HepG2 (cell line): ENCODE results near the gene STIP1. TPM values are rescaled to one million over a fixed set of nuclear protein-coding genes. Genes with fewer than 3 reads are reported as not detected.
A peak's percentile ranks its signal among the peaks of the same experiment; 100 is the strongest.

Source experiments
- ATAC-seq: fragments of 200-7000 bp; cut with Tn5 transposase; 3 replicates; pipeline ENCODE4 v1.9.1; 2020; ENCODE audit warnings: mild to moderate bottlenecking, moderate library complexity
- BruUV-seq: library from RNA; stranded (reverse); fragments of 400-500 nt; replicated peaks from 2 replicates; lab custom pipeline; 2021; lab: Mats Ljungman, UMichigan
- CTCF ChIA-PET: fragments of 300-600 bp; formaldehyde crosslinking; extraction: SDS; loops from one replicate; lab custom pipeline; 2021; ENCODE audit warnings: low total read pairs, inconsistent platforms, low intra/inter-chr PET ratio; lab: Yijun Ruan, JAX
- POLR2A ChIA-PET: fragments of 350-600 bp; sonication (Branson Sonifier 250); formaldehyde crosslinking; loops from one replicate; lab custom pipeline; 2020; ENCODE audit warnings: antibody characterized with exemption, inconsistent platforms; lab: Yijun Ruan, JAX
- DNase-seq: peaks from one replicate; pipeline ENCODE4 v3.0.0-alpha.2; 2015; ENCODE audit warnings: low spot score
- FAIRE-seq: peaks from 3 replicates; lab custom pipeline; 2011; peaks lifted over from hg19 to GRCh38; lab: Jason Lieb, UNC
- H2AFZ ChIP-seq: one replicate; pipeline ENCODE4 v1.6.1; 2011; ENCODE audit warnings: low read length, inconsistent platforms
- H3K27ac ChIP-seq: fragments of 300-600 bp; 3 replicates; pipeline ENCODE4 v1.8.0; 2011; ENCODE audit warnings: mixed run types, mild to moderate bottlenecking, mixed read lengths, low read length, inconsistent platforms; ENCODE audit not compliant: insufficient read depth; ENCODE audit errors: extremely low read length
- H3K27me3 ChIP-seq, 2 experiments: fragments of 200-600 bp in 1 of 2; 2 replicates in 1 of 2; 3 replicates in 1 of 2; pipeline versions ENCODE4 v1.6.0 to v1.8.0; 2011; ENCODE audit warnings: low read length in 2 of 2, mild to moderate bottlenecking in 2 of 2, moderate library complexity in 2 of 2, inconsistent platforms in 1 of 2; ENCODE audit not compliant: insufficient read depth in 2 of 2, control insufficient read depth in 1 of 2
- H3K36me3 ChIP-seq, 2 experiments: fragments of 200-600 bp in 1 of 2; replicated peaks in 1 of 2; 2 replicates in 1 of 2; 3 replicates in 1 of 2; pipeline versions ENCODE4 v1.5.1 to v1.8.0; 2011; ENCODE audit warnings: low read length in 2 of 2, inconsistent platforms in 1 of 2; ENCODE audit not compliant: insufficient read depth in 2 of 2, control insufficient read depth in 1 of 2
- H3K4me1 ChIP-seq: 2 replicates; pipeline ENCODE4 v1.5.1; 2012; ENCODE audit warnings: low read length, inconsistent platforms; ENCODE audit not compliant: insufficient read depth
- H3K4me2 ChIP-seq: 2 replicates; pipeline ENCODE4 v1.6.0; 2011; ENCODE audit warnings: low read depth, low read length, inconsistent platforms
- H3K4me3 ChIP-seq, 3 experiments: fragments of 200-600 bp in 1 of 3; sonication (generic), shearing (Covaris generic) in 1 of 3; replicated peaks in 1 of 3; 2 replicates each; pipeline ENCODE4 v1.5.1; 2011 to 2016; ENCODE audit warnings: low read length in 3 of 3, inconsistent platforms in 2 of 3, low read depth in 2 of 3, mild to moderate bottlenecking in 2 of 3, control low read depth in 1 of 3, mixed read lengths in 1 of 3; ENCODE audit not compliant: insufficient read depth in 1 of 3
- H3K79me2 ChIP-seq: one replicate; pipeline ENCODE4 v1.6.1; 2011; ENCODE audit warnings: low read length, inconsistent platforms; ENCODE audit not compliant: insufficient read depth
- H3K9ac ChIP-seq: 2 replicates; pipeline ENCODE4 v1.6.0; 2011; ENCODE audit warnings: mild to moderate bottlenecking, low read depth, low read length, inconsistent platforms; ENCODE audit not compliant: insufficient read depth
- H3K9me3 ChIP-seq: 2 replicates; pipeline ENCODE4 v1.5.1; 2012; ENCODE audit warnings: mild to moderate bottlenecking, low read length
- H4K20me1 ChIP-seq: 2 replicates; pipeline ENCODE4 v1.6.0; 2011; ENCODE audit warnings: inconsistent platforms, mild to moderate bottlenecking, low read length, moderate library complexity; ENCODE audit not compliant: insufficient read depth
- FOXA1 ChIP-seq, 2 experiments: fragments of 450-650 bp in 1 of 2; sonication (generic) in 1 of 2; formaldehyde crosslinking in 1 of 2; IDR thresholded peaks; 2 replicates each; pipeline versions ENCODE4 v1.4.0 to v1.6.1; 2016 to 2020; ENCODE audit warnings: missing genetic modification reagents in 1 of 2
- HNF1A ChIP-seq, 2 experiments: sonication (generic) in 1 of 2; formaldehyde crosslinking in 1 of 2; IDR thresholded peaks; 2 replicates each; pipeline versions ENCODE4 v1.4.0 to v1.6.1; 2016 to 2020; ENCODE audit warnings: borderline replicate concordance in 1 of 2, low read depth in 1 of 2, mild to moderate bottlenecking in 1 of 2, missing genetic modification reagents in 1 of 2
- HOXA3 ChIP-seq: sonication (generic); formaldehyde crosslinking; IDR thresholded peaks from 2 replicates; pipeline ENCODE4 v1.5.0; 2020; ENCODE audit warnings: missing genetic modification reagents
- KDM3A ChIP-seq: IDR thresholded peaks from 2 replicates; pipeline ENCODE4 v1.6.1; 2018; ENCODE audit warnings: low read depth, missing compliant biosample characterization
- NFATC3 ChIP-seq: sonication (generic); formaldehyde crosslinking; IDR thresholded peaks from 2 replicates; pipeline ENCODE4 v1.5.1; 2020; ENCODE audit warnings: mild to moderate bottlenecking, missing genetic modification reagents
- NKX3-1 ChIP-seq: sonication (generic); formaldehyde crosslinking; IDR thresholded peaks from 2 replicates; pipeline ENCODE4 v1.5.0; 2020; ENCODE audit warnings: missing genetic modification reagents
- PHF21A ChIP-seq: sonication (generic); formaldehyde crosslinking; IDR thresholded peaks from 2 replicates; pipeline ENCODE4 v1.5.0; 2020; ENCODE audit warnings: mild to moderate bottlenecking, missing genetic modification reagents
- ZC3H13 ChIP-seq: sonication (generic); formaldehyde crosslinking; IDR thresholded peaks from 2 replicates; pipeline ENCODE4 v1.8.1; 2023; ENCODE audit warnings: mild to moderate bottlenecking, missing genetic modification reagents, moderate library complexity
- ZFX ChIP-seq: sonication (generic); formaldehyde crosslinking; IDR thresholded peaks from 2 replicates; pipeline ENCODE4 v1.4.0; 2020; ENCODE audit warnings: mild to moderate bottlenecking, low read depth, missing genetic modification reagents, moderate library complexity
- ZNF432 ChIP-seq: sonication (generic); formaldehyde crosslinking; IDR thresholded peaks from 2 replicates; pipeline ENCODE4 v1.5.0; 2020; ENCODE audit warnings: missing genetic modification reagents, mild to moderate bottlenecking, borderline replicate concordance
- ZNF550 ChIP-seq: sonication (generic); formaldehyde crosslinking; IDR thresholded peaks from 2 replicates; pipeline ENCODE4 v1.4.0; 2020; ENCODE audit warnings: mild to moderate bottlenecking, missing genetic modification reagents, borderline replicate concordance
- WGBS: methylation state at CpG from one replicate; pipeline ENCODE4 v1.1.6; 2017; ENCODE audit warnings: low lambda C conversion rate; 5-methylcytosine and 5-hydroxymethylcytosine counted together
- in situ Hi-C: cut with HindIII; loops from 2 replicates; pipeline ENCODE4 v1.10.0; 2017; ENCODE audit warnings: low pct_unique_long_range_greater_than_20kb; ENCODE audit not compliant: extremely low pct_ligation_motif_present
- intact Hi-C: fragments of 100-400 bp; cut with micrococcal nuclease; formaldehyde crosslinking; loops from one replicate; pipeline ENCODE4 v1.10.0; 2022; ENCODE audit not compliant: unreplicated experiment
- polyA plus RNA-seq, 8 experiments: library from polyadenylated mRNA; depleted of rRNA in 3 of 8; stranded (reverse) in 7 of 8; unstranded in 1 of 8; fragments of >200 nt; fragmentation: Illumina TruSeq in 4 of 8; extraction: Trizol in 4 of 8; gene quantifications; 2 replicates each; pipeline versions ENCODE4 v1.2.1 to v1.2.3, GENCODE V29; 2011 to 2016; ENCODE audit warnings: low read depth in 4 of 8, missing spikeins in 1 of 8, mixed read lengths in 1 of 8; ENCODE audit not compliant: insufficient read depth in 1 of 8
- total RNA-seq, 5 experiments: library from RNA; depleted of rRNA; stranded (reverse); fragments of >200 nt; fragmentation: Illumina TruSeq; extraction: Trizol; gene quantifications; 2 replicates each; pipeline ENCODE4 v1.2.3, GENCODE V29; 2016; ENCODE audit warnings: low read depth in 1 of 5
- TF ChIP-seq, protein P1 (sequence below): sonication (generic); formaldehyde crosslinking; IDR thresholded peaks from 2 replicates; pipeline ENCODE4 v1.5.0; 2020; ENCODE audit warnings: missing genetic modification reagents, mild to moderate bottlenecking, borderline replicate concordance
- TF ChIP-seq, protein P2 (sequence below): IDR thresholded peaks from 2 replicates; pipeline ENCODE4 v1.6.1; 2018; ENCODE audit warnings: missing genetic modification reagents
- TF ChIP-seq, protein P3 (sequence below): IDR thresholded peaks from 2 replicates; pipeline ENCODE4 v1.6.1; 2016

Gene STIP1
- total and polyA plus RNA-seq, 2 of the 13 experiments (the other 11 are each of a cell fraction or from before 2014, with no cell fraction given): 81.1 to 217 TPM

DNA sequence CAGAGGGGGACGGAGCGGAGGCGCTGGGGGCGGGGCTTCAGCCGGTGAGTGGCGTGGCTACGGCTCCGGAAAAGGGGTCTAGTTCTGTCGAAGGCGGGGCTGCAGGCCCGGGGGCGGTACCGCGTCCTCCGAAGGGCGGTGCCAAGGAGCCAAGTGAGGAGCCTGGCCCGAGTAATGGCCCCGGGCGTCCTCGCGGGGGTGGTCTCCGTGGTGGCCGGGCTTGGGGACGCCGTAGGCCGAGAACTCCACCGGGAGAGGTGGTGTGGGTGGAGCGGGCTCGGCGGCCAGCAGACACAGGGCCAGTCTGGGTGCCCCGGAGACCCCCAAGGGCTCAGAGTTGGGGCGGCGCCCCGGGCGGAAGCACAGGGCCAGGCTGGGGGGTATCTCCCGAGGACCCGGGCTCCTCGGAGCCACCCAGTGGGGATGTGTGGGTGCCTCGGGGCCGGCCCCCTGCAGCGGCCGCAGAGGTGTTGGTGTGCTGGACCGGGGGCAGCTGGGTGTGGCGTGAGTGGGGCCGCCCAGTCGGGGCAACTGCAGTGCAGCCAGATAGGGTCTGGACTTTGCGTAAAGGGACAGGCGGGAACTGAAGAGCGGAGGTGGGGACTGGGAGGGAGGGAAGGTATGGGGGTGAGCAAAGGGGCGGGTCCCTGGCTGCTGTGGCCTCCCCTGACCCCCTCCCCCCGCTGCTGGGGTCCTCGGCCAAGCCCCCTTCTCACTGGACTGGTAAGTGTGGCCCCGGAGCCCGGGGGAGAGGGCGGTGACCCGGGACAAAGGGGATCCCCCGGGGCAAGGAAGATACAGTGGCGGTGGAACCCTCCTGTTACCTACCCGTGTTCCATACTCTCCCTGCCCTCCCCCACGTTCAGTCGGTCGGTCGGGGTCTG, 55.8 kb downstream of the STIP1 start:
- 1% methylated on average over 28 of the region's 63 CpGs for WGBS
- peaks cover 26% of the 10 kb centered on the region for H3K79me2 ChIP-seq
- H3K4me1 ChIP-seq: peaks cover 57% of the 10 kb centered on the region
- no peaks in the 10 kb centered on the region for H4K20me1 ChIP-seq
- ATAC-seq (peak; percentile 73), DNase-seq (peak; percentile 66), FAIRE-seq (peak; percentile 64)
- CTCF ChIA-PET: no interaction called here
- H3K27ac ChIP-seq: peak overlapping the region; percentile 91
- H3K4me2 ChIP-seq: peak overlapping the region; percentile 95
- H2AFZ ChIP-seq: no peak overlapping the region
- no peaks in the 10 kb centered on the region; a peak in 1 of 5 replicates for H3K27me3 ChIP-seq
- in situ Hi-C loops (loop anchor here (5.0 kb wide), 1 partner anchor 61 kb away; the partner anchor contains the start of gene CATSPERZ), intact Hi-C loops (loop anchor here (5.0 kb wide), 1 partner anchor 54 kb away; the partner anchor contains the start of gene STIP1)
- H3K4me3 ChIP-seq: peak overlapping the region; percentile 84 to 93 (median 88)
- peaks cover 0 to 11% of the 10 kb centered on the region in 2 experiments; a peak in 3 of 5 replicates for H3K36me3 ChIP-seq
- H3K9me3 ChIP-seq: no peaks in the 10 kb centered on the region
- BruUV-seq: TSS peak; percentile 62
- POLR2A ChIA-PET: interaction anchor here (0.5 to 8.3 kb wide), 20 partner anchors 8 to 90 kb away, joined by 3 to 113 read pairs (median 6); partner anchors contain the start of genes BAD, DNAJC4, ESRRA and MACROD1
- H3K9ac ChIP-seq: peak overlapping the region; percentile 86
- TF ChIP-seq ZFX (CRISPR knock-in tag) (peak; percentile 16), HNF1A (IDR thresholded peaks at IDR 0.05; ENCODE audit: low read depth) (no peak), HNF1A (CRISPR knock-in tag; IDR thresholded peaks at IDR 0.05; ENCODE audit: borderline replicate concordance) (peak; percentile 54), ZC3H13 (CRISPR knock-in tag) (0 out of 2 replicates have a peak, but pooled peaks have one; percentile 51), NKX3-1 (CRISPR knock-in tag) (no peak), HOXA3 (no peak; the same call in 1 of the 2 replicates), ZNF550 (CRISPR knock-in tag) (0 out of 2 replicates have a peak, but pooled peaks have one; percentile 58), PHF21A (CRISPR knock-in tag) (no peak), KDM3A (CRISPR knock-in tag) (peak; percentile 43; the same call in 1 of the 2 replicates), ZNF432 (CRISPR knock-in tag) (no peak), NFATC3 (CRISPR knock-in tag) (0 out of 2 replicates have a peak, but pooled peaks have one; percentile 47), FOXA1 (IDR thresholded peaks at IDR 0.05) (no peak), FOXA1 (CRISPR knock-in tag; IDR thresholded peaks at IDR 0.05) (no peak)
- TF ChIP-seq, protein P1, sequence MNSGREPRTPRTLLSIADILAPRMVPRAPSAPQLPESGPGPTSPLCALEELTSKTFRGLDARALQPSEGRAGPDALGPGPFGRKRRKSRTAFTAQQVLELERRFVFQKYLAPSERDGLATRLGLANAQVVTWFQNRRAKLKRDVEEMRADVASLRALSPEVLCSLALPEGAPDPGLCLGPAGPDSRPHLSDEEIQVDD: no peak
- TF ChIP-seq, protein P2, sequence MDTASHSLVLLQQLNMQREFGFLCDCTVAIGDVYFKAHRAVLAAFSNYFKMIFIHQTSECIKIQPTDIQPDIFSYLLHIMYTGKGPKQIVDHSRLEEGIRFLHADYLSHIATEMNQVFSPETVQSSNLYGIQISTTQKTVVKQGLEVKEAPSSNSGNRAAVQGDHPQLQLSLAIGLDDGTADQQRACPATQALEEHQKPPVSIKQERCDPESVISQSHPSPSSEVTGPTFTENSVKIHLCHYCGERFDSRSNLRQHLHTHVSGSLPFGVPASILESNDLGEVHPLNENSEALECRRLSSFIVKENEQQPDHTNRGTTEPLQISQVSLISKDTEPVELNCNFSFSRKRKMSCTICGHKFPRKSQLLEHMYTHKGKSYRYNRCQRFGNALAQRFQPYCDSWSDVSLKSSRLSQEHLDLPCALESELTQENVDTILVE (CRISPR knock-in tag): no peak
- TF ChIP-seq, protein P3, sequence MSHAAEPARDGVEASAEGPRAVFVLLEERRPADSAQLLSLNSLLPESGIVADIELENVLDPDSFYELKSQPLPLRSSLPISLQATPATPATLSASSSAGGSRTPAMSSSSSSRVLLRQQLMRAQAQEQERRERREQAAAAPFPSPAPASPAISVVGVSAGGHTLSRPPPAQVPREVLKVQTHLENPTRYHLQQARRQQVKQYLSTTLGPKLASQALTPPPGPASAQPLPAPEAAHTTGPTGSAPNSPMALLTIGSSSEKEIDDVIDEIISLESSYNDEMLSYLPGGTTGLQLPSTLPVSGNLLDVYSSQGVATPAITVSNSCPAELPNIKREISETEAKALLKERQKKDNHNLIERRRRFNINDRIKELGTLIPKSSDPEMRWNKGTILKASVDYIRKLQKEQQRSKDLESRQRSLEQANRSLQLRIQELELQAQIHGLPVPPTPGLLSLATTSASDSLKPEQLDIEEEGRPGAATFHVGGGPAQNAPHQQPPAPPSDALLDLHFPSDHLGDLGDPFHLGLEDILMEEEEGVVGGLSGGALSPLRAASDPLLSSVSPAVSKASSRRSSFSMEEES: peak; percentile 37; the same call in 1 of the 2 replicates
